Liver (tissue), 9 donors: Measurements from ENCODE around the gene XCR1. TPM values are rescaled to one million over a fixed set of nuclear protein-coding genes. Genes with fewer than 3 reads are reported as not detected.

Source experiments
- DNase-seq: peaks from one replicate; pipeline ENCODE4 v3.0.0-alpha.2; 2017; ENCODE audit warnings: low spot score
- H3K27ac ChIP-seq, 2 donors: one replicate each; pipeline ENCODE4 v1.7.0; 2013; ENCODE audit warnings: inconsistent platforms in 2 of 2, low read length in 2 of 2, control low read depth in 1 of 2, low read depth in 1 of 2, mild to moderate bottlenecking in 1 of 2
- H3K27me3 ChIP-seq, 4 donors: one replicate each; pipeline versions ENCODE4 v1.6.1 to v1.7.0; 2013; ENCODE audit warnings: low read length in 3 of 4, inconsistent platforms in 1 of 4, mild to moderate bottlenecking in 1 of 4, moderate library complexity in 1 of 4; ENCODE audit not compliant: control insufficient read depth in 4 of 4, insufficient read depth in 4 of 4
- H3K36me3 ChIP-seq, 4 donors: one replicate each; pipeline versions ENCODE4 v1.6.1 to v1.7.0; 2013; ENCODE audit warnings: low read length in 3 of 4, mild to moderate bottlenecking in 3 of 4, low read depth in 1 of 4, moderate library complexity in 1 of 4; ENCODE audit not compliant: control insufficient read depth in 4 of 4, insufficient read depth in 3 of 4
- H3K4me1 ChIP-seq, 4 donors: one replicate each; pipeline versions ENCODE4 v1.6.1 to v1.7.0; 2013; ENCODE audit warnings: low read length in 3 of 4, mild to moderate bottlenecking in 3 of 4, moderate library complexity in 1 of 4; ENCODE audit not compliant: control insufficient read depth in 4 of 4, insufficient read depth in 4 of 4
- H3K4me3 ChIP-seq, 3 donors: one replicate each; pipeline versions ENCODE4 v1.6.1 to v1.7.0; 2013; ENCODE audit warnings: low read length in 3 of 3, control low read depth in 1 of 3, low read depth in 1 of 3, mild to moderate bottlenecking in 1 of 3
- H3K9ac ChIP-seq, 2 donors: one replicate each; pipeline ENCODE4 v1.7.0; 2013; ENCODE audit warnings: low read length in 2 of 2, mild to moderate bottlenecking in 2 of 2, moderate library complexity in 2 of 2, control low read depth in 1 of 2, low read depth in 1 of 2
- H3K9me3 ChIP-seq, 4 donors: one replicate each; pipeline versions ENCODE4 v1.6.1 to v1.7.0; 2013; ENCODE audit warnings: low read length in 3 of 4; ENCODE audit not compliant: control insufficient read depth in 4 of 4
- EGR1 ChIP-seq, 2 donors: IDR thresholded peaks; 2 replicates each; pipeline ENCODE4 v1.6.1; 2016 to 2018; ENCODE audit warnings: antibody characterized with exemption in 2 of 2, low read depth in 2 of 2
- FOXA1 ChIP-seq: IDR thresholded peaks from 2 replicates; pipeline ENCODE4 v1.6.1; 2016; ENCODE audit warnings: antibody characterized with exemption
- FOXA2 ChIP-seq: IDR thresholded peaks from 2 replicates; pipeline ENCODE4 v1.6.1; 2016; ENCODE audit warnings: antibody characterized with exemption
- HNF4G ChIP-seq: IDR thresholded peaks from 2 replicates; pipeline ENCODE4 v1.6.1; 2016; ENCODE audit warnings: antibody characterized with exemption
- JUND ChIP-seq, 2 donors: IDR thresholded peaks; 2 replicates each; pipeline ENCODE4 v1.6.1; 2016; ENCODE audit warnings: antibody characterized with exemption in 2 of 2
- RAD21 ChIP-seq, 2 donors: IDR thresholded peaks; 2 replicates each; pipeline ENCODE4 v1.6.1; 2016; ENCODE audit warnings: antibody characterized with exemption in 2 of 2, mild to moderate bottlenecking in 2 of 2
- RXRA ChIP-seq, 2 donors: IDR thresholded peaks; 2 replicates each; pipeline ENCODE4 v1.6.1; 2017 to 2018; ENCODE audit warnings: antibody characterized with exemption in 2 of 2, mild to moderate bottlenecking in 1 of 2
- TAF1 ChIP-seq: conservative IDR thresholded peaks from 2 replicates; pipeline ENCODE4 v1.6.1; 2016; ENCODE audit warnings: antibody characterized with exemption, mild to moderate bottlenecking
- WGBS: extraction: QIAGEN DNeasy Blood & Tissue Kit; methylation state at CpG from one replicate; pipeline ENCODE4 v1.1.7; 2013; 5-methylcytosine and 5-hydroxymethylcytosine counted together
- polyA plus RNA-seq, 2 donors: library from polyadenylated mRNA; stranded (reverse) in 1 of 2; unstranded in 1 of 2; fragments of 200-250 nt in 1 of 2; fragments of >200 nt in 1 of 2; fragmentation: Nextera tagmentation in 1 of 2; extraction: Ambion mirVana in 1 of 2; gene quantifications; one replicate each; pipeline versions ENCODE4 v1.2.1 to v1.2.3, GENCODE V29; 2013 to 2015
- total RNA-seq, 2 donors: library from RNA; depleted of rRNA; stranded (reverse); fragments of >200 nt; gene quantifications; one replicate each; pipeline ENCODE4 v1.2.3, GENCODE V29; 2014
- TF ChIP-seq, protein P1 (sequence below): IDR thresholded peaks from 2 replicates; pipeline ENCODE4 v1.6.1; 2016; ENCODE audit warnings: antibody characterized with exemption
- TF ChIP-seq, protein P2 (sequence below): fragments of 150-350 bp; IDR thresholded peaks from 2 replicates; pipeline ENCODE4 v1.5.1; 2017; ENCODE audit warnings: improper control_type of control experiment, low read depth, low read length; ENCODE audit not compliant: missing input control
- TF ChIP-seq, protein P3 (sequence below): IDR thresholded peaks from 2 replicates; pipeline ENCODE4 v1.6.1; 2016; ENCODE audit warnings: antibody characterized with exemption, mild to moderate bottlenecking
- TF ChIP-seq, protein P4 (sequence below): IDR thresholded peaks from 2 replicates; pipeline ENCODE4 v1.6.1; 2016; ENCODE audit warnings: antibody characterized with exemption
- donor health status: healthy.
- donor health status: healthy.
- donor health status: healthy.
- donor health status: healthy.
- donor health status: healthy.

The XCR1 gene
- total and polyA plus RNA-seq, 4 donors = under 0.01 to 0.08 (median 0.03) TPM; not detected in 1

DNA sequence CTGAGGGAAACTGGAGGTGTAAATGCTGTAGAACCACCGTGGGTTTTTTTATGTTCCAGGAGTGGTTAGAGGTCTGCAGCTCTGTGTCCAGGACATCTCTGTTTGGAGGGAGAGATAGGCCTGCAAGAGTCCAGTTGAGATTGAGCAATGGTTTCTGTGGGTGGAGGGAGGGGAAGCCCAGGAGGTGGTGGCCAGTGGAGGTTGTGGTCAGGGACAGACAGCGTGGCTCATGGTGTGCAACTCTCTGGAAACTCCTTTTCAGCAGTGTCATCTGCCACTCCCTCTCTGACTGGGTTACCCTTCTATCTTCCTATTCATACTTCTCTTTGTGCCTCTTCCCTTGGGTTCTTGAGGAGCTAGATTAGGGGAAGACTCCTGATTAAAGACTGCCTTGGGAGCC, 9.6 kb downstream of the XCR1 start:
- no peak for DNase-seq
- 58% methylated on average over 2 of the region's 2 CpGs for WGBS
- no peaks in the 10 kb centered on the region for H3K27me3 ChIP-seq
- no peak overlapping the region for H3K4me3 ChIP-seq
- H3K27ac ChIP-seq = no peak overlapping the region
- TF ChIP-seq FOXA1 (no peak), FOXA2 (no peak), RXRA (IDR thresholded peaks at IDR 0.05) (no peak)
- TF ChIP-seq, protein P1, sequence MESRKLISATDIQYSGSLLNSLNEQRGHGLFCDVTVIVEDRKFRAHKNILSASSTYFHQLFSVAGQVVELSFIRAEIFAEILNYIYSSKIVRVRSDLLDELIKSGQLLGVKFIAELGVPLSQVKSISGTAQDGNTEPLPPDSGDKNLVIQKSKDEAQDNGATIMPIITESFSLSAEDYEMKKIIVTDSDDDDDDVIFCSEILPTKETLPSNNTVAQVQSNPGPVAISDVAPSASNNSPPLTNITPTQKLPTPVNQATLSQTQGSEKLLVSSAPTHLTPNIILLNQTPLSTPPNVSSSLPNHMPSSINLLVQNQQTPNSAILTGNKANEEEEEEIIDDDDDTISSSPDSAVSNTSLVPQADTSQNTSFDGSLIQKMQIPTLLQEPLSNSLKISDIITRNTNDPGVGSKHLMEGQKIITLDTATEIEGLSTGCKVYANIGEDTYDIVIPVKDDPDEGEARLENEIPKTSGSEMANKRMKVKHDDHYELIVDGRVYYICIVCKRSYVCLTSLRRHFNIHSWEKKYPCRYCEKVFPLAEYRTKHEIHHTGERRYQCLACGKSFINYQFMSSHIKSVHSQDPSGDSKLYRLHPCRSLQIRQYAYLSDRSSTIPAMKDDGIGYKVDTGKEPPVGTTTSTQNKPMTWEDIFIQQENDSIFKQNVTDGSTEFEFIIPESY = no peak
- TF ChIP-seq, protein P2, sequence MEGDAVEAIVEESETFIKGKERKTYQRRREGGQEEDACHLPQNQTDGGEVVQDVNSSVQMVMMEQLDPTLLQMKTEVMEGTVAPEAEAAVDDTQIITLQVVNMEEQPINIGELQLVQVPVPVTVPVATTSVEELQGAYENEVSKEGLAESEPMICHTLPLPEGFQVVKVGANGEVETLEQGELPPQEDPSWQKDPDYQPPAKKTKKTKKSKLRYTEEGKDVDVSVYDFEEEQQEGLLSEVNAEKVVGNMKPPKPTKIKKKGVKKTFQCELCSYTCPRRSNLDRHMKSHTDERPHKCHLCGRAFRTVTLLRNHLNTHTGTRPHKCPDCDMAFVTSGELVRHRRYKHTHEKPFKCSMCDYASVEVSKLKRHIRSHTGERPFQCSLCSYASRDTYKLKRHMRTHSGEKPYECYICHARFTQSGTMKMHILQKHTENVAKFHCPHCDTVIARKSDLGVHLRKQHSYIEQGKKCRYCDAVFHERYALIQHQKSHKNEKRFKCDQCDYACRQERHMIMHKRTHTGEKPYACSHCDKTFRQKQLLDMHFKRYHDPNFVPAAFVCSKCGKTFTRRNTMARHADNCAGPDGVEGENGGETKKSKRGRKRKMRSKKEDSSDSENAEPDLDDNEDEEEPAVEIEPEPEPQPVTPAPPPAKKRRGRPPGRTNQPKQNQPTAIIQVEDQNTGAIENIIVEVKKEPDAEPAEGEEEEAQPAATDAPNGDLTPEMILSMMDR = no peak
- H3K9me3 ChIP-seq = no peaks in the 10 kb centered on the region
- H3K36me3 ChIP-seq = no peaks in the 10 kb centered on the region
- no peak overlapping the region for H3K9ac ChIP-seq
- H3K4me1 ChIP-seq = no peaks in the 10 kb centered on the region

DNA sequence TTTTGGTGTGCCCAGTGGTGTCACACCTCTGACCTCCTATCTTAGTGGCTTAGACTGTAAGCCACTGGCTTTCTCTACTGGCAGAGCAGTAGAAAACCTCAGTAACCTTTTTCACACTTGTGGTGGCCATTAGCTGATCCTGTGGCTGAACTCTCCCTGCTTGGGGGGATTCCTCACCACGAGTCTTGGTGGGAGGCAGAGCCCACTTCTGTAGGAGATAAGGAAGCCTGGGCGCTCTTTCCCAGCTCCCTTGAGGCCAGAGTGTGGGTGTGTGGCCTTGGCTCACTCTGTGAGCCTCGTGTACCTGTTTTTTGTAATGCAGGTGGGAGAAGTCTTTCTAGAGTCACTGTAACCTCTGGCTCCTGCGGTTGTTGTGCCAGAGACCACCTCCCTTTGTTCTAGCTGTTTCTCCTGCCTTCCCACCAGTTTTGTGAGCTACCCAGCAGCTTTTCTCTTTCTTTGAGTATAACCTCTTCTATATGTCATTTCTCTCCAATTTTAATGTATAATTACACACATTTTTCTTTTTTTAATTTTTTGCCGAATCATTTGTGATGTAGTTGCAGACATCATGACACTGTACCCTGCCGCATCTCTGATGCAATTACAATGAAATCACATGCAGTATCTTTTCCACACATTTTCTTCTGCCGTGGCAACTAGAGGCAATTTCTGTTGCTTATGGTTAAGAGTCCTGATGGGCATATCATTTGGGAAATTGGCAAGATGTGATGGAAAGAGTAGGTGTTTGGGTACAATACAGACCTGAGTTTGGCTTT, 13.8 kb downstream of the XCR1 start:
- Histone ChIP-seq H3K27me3 (no peaks in the 10 kb centered on the region), H3K4me3 (no peak overlapping the region), H3K9me3 (no peaks in the 10 kb centered on the region), H3K4me1 (no peaks in the 10 kb centered on the region), H3K9ac (no peak overlapping the region), H3K27ac (no peak overlapping the region), H3K36me3 (no peaks in the 10 kb centered on the region)
- DNase-seq = no peak
- WGBS = 81% methylated on average over 7 of the region's 7 CpGs
- TF ChIP-seq RXRA (IDR thresholded peaks at IDR 0.05) = no peak
- TF ChIP-seq, protein P3, sequence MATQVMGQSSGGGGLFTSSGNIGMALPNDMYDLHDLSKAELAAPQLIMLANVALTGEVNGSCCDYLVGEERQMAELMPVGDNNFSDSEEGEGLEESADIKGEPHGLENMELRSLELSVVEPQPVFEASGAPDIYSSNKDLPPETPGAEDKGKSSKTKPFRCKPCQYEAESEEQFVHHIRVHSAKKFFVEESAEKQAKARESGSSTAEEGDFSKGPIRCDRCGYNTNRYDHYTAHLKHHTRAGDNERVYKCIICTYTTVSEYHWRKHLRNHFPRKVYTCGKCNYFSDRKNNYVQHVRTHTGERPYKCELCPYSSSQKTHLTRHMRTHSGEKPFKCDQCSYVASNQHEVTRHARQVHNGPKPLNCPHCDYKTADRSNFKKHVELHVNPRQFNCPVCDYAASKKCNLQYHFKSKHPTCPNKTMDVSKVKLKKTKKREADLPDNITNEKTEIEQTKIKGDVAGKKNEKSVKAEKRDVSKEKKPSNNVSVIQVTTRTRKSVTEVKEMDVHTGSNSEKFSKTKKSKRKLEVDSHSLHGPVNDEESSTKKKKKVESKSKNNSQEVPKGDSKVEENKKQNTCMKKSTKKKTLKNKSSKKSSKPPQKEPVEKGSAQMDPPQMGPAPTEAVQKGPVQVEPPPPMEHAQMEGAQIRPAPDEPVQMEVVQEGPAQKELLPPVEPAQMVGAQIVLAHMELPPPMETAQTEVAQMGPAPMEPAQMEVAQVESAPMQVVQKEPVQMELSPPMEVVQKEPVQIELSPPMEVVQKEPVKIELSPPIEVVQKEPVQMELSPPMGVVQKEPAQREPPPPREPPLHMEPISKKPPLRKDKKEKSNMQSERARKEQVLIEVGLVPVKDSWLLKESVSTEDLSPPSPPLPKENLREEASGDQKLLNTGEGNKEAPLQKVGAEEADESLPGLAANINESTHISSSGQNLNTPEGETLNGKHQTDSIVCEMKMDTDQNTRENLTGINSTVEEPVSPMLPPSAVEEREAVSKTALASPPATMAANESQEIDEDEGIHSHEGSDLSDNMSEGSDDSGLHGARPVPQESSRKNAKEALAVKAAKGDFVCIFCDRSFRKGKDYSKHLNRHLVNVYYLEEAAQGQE = no peak
- no peak for TF ChIP-seq EGR1 (IDR thresholded peaks at IDR 0.05; ENCODE audit: low read depth in 2 of 2)

DNA sequence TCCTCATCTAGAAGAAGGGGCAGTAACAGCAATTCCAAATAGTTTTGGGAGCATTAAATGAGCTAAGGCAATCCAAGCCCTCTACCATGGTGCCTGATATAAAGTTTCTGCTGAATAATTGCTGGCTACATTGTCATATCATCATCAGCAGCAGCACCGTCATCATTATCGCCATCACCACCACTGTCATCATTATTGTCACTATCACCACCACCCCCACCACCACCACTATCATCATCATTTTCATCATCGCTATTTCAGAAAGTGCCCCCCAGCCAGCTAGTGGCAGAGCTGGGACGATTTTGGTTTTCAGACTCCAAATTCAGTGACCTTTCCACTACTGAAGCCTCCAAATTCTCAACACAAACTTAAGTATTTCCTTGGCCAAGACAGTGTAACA, 15.0 kb downstream of the XCR1 start:
- no peak for DNase-seq
- TF ChIP-seq TAF1 (no peak), RAD21 (IDR thresholded peaks at IDR 0.05) (no peak), HNF4G (no peak), FOXA2 (no peak), JUND (IDR thresholded peaks at IDR 0.05) (no peak)
- TF ChIP-seq, protein P4, sequence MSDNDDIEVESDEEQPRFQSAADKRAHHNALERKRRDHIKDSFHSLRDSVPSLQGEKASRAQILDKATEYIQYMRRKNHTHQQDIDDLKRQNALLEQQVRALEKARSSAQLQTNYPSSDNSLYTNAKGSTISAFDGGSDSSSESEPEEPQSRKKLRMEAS = no peak
- WGBS = 88% methylated on average over 4 of the region's 4 CpGs
- Histone ChIP-seq H3K4me3 (no peak overlapping the region), H3K4me1 (no peaks in the 10 kb centered on the region), H3K9me3 (no peaks in the 10 kb centered on the region), H3K27me3 (no peaks in the 10 kb centered on the region), H3K27ac (no peak overlapping the region), H3K9ac (no peak overlapping the region), H3K36me3 (no peaks in the 10 kb centered on the region)
